K562 (cell line): Measurements from ENCODE around the gene ATP5MK. TPM values are rescaled to one million over a fixed set of nuclear protein-coding genes. Genes with fewer than 3 reads are reported as not detected.
A peak's percentile ranks its signal among the peaks of the same experiment; 100 is the strongest.

Experiments
- ATAC-seq: fragments of 200-7000 bp; cut with Tn5 transposase; 3 replicates; pipeline ENCODE4 v1.9.1; 2020; ENCODE audit warnings: moderate library complexity
- BruUV-seq: library from RNA; stranded (reverse); fragments of 400-500 nt; replicated peaks from 2 replicates; lab custom pipeline; 2021; lab: Mats Ljungman, UMichigan
- CTCF ChIA-PET: fragments of 300-600 bp; formaldehyde crosslinking; extraction: SDS; loops from one replicate; lab custom pipeline; 2021; ENCODE audit warnings: low intra/inter-chr PET ratio; lab: Yijun Ruan, JAX
- POLR2A ChIA-PET: fragments of 300-600, 350-650 bp; sonication (Branson Sonifier 250); formaldehyde crosslinking; extraction: SDS; loops from one replicate; lab custom pipeline; 2021; ENCODE audit warnings: antibody characterized with exemption, inconsistent platforms; lab: Yijun Ruan, JAX
- DNase-seq, 4 experiments: peaks; one replicate each; pipeline versions ENCODE4 v3.0.0 to v3.0.0-alpha.2; 2011 to 2018; ENCODE audit warnings: low spot score in 3 of 4, mixed read lengths in 3 of 4; ENCODE audit errors: extremely low read depth in 1 of 4
- FAIRE-seq: peaks from 2 replicates; lab custom pipeline; 2011; peaks lifted over from hg19 to GRCh38; lab: Jason Lieb, UNC
- H2AFZ ChIP-seq: 2 replicates; pipeline ENCODE4 v1.6.0; 2011; ENCODE audit warnings: low read depth, low read length, control low read depth, inconsistent platforms
- H3K27ac ChIP-seq: fragments of 200-600 bp; 3 replicates; pipeline ENCODE4 v1.8.0; 2011; ENCODE audit warnings: low read depth, mild to moderate bottlenecking, control low read depth, inconsistent platforms, low read length, moderate library complexity, mixed read lengths; ENCODE audit errors: extremely low read depth
- H3K27me3 ChIP-seq, 2 experiments: fragments of 300-600 bp in 1 of 2; 2 replicates in 1 of 2; 3 replicates in 1 of 2; pipeline versions ENCODE4 v1.6.0 to v1.8.0; 2011; ENCODE audit warnings: inconsistent platforms in 2 of 2, low read length in 2 of 2, mild to moderate bottlenecking in 1 of 2, mixed read lengths in 1 of 2, moderate library complexity in 1 of 2; ENCODE audit not compliant: control insufficient read depth in 2 of 2, insufficient read depth in 2 of 2
- H3K36me3 ChIP-seq: fragments of 300-600 bp; 3 replicates; pipeline ENCODE4 v1.8.0; 2011; ENCODE audit warnings: mild to moderate bottlenecking, low read length, inconsistent platforms; ENCODE audit not compliant: control insufficient read depth, insufficient read depth
- H3K4me1 ChIP-seq, 2 experiments: fragments of 200-600 bp in 1 of 2; replicated peaks in 1 of 2; 2 replicates in 1 of 2; 3 replicates in 1 of 2; pipeline versions ENCODE4 v1.5.1 to v1.8.0; 2011; ENCODE audit warnings: inconsistent platforms in 2 of 2, low read length in 2 of 2, mild to moderate bottlenecking in 1 of 2, mixed read lengths in 1 of 2, moderate library complexity in 1 of 2; ENCODE audit not compliant: control insufficient read depth in 2 of 2, insufficient read depth in 2 of 2
- H3K4me2 ChIP-seq: 2 replicates; pipeline ENCODE4 v1.6.1; 2011; ENCODE audit warnings: low read length, control low read depth, inconsistent platforms, mixed read lengths; ENCODE audit not compliant: insufficient read depth
- H3K4me3 ChIP-seq: fragments of 200-600 bp; sonication (generic), shearing (Covaris generic); 2 replicates; pipeline ENCODE4 v1.5.1; 2016; ENCODE audit warnings: control low read depth, inconsistent platforms
- H3K79me2 ChIP-seq: fragments of 200-600 bp; 3 replicates; pipeline ENCODE4 v1.8.0; 2011; ENCODE audit warnings: low read length, inconsistent platforms; ENCODE audit not compliant: control insufficient read depth, insufficient read depth
- H3K9ac ChIP-seq, 2 experiments: 2 replicates each; pipeline versions ENCODE4 v1.6.0 to v1.6.1; 2011; ENCODE audit warnings: low read depth in 2 of 2, low read length in 2 of 2, control low read depth in 1 of 2, inconsistent platforms in 1 of 2, mild to moderate bottlenecking in 1 of 2, mixed read lengths in 1 of 2; ENCODE audit not compliant: insufficient read depth in 1 of 2
- H3K9me1 ChIP-seq: one replicate; pipeline ENCODE4 v1.6.0; 2011; ENCODE audit warnings: inconsistent platforms, mild to moderate bottlenecking, low read length, moderate library complexity; ENCODE audit not compliant: control insufficient read depth, insufficient read depth
- H3K9me3 ChIP-seq: replicated peaks from 2 replicates; pipeline ENCODE4 v1.5.1; 2011; ENCODE audit warnings: low read depth, low read length, inconsistent platforms; ENCODE audit not compliant: control insufficient read depth, insufficient read depth
- H4K20me1 ChIP-seq: replicated peaks from 2 replicates; pipeline ENCODE4 v1.6.1; 2011; ENCODE audit warnings: low read length, inconsistent platforms, mixed read lengths; ENCODE audit not compliant: control insufficient read depth, insufficient read depth
- ARHGAP35 ChIP-seq: fragments of 450-650 bp; IDR thresholded peaks from 2 replicates; pipeline ENCODE4 v1.6.1; 2018; ENCODE audit not compliant: partially characterized antibody
- ARID1B ChIP-seq: fragments of 450-650 bp; IDR thresholded peaks from 2 replicates; pipeline ENCODE4 v1.6.1; 2016; ENCODE audit warnings: antibody characterized with exemption, mild to moderate bottlenecking, inconsistent platforms
- ASH1L ChIP-seq: fragments of 450-650 bp; IDR thresholded peaks from 2 replicates; pipeline ENCODE4 v1.6.1; 2018; ENCODE audit warnings: borderline replicate concordance, mild to moderate bottlenecking, low read depth; ENCODE audit not compliant: partially characterized antibody
- CREM ChIP-seq: IDR thresholded peaks from 2 replicates; pipeline ENCODE4 v1.6.1; 2014; ENCODE audit warnings: antibody characterized with exemption, low read depth
- DPF2 ChIP-seq: fragments of 450-650 bp; IDR thresholded peaks from 2 replicates; pipeline ENCODE4 v1.6.1; 2016
- ERF ChIP-seq: fragments of 450-650 bp; formaldehyde crosslinking; IDR thresholded peaks from 2 replicates; pipeline ENCODE4 v1.4.0; 2020; ENCODE audit warnings: mild to moderate bottlenecking, mixed read lengths
- FOSL1 ChIP-seq: fragments of 200-800 bp; sonication (Bioruptor generic); conservative IDR thresholded peaks from 2 replicates; pipeline ENCODE4 v1.6.1; 2016; ENCODE audit warnings: missing genetic modification characterization, missing compliant biosample characterization
- MXI1 ChIP-seq: IDR thresholded peaks from 2 replicates; pipeline ENCODE4 v1.6.1; 2011; ENCODE audit warnings: low read depth, mild to moderate bottlenecking, improper control_type of control experiment, low read length
- SAP30 ChIP-seq: fragments of 200-600 bp; sonication (generic); IDR thresholded peaks from 2 replicates; pipeline ENCODE4 v1.6.1; 2012; ENCODE audit warnings: borderline replicate concordance, low read depth, mild to moderate bottlenecking, moderate library complexity, low read length, control low read depth, inconsistent platforms; ENCODE audit not compliant: insufficient read depth, poor library complexity, severe bottlenecking
- SREBF2 ChIP-seq: sonication (generic); formaldehyde crosslinking; IDR thresholded peaks from 2 replicates; pipeline ENCODE4 v1.4.0; 2020; ENCODE audit warnings: mild to moderate bottlenecking, missing genetic modification reagents
- TCF3 ChIP-seq: sonication (generic); formaldehyde crosslinking; IDR thresholded peaks from 2 replicates; pipeline ENCODE4 v1.4.0; 2020; ENCODE audit warnings: mild to moderate bottlenecking, missing genetic modification reagents
- ZKSCAN1 ChIP-seq: fragments of 150-350 bp; IDR thresholded peaks from 2 replicates; pipeline ENCODE4 v1.6.1; 2016; ENCODE audit warnings: low read depth, low read length
- ZNF274 ChIP-seq: IDR thresholded peaks from 2 replicates; pipeline ENCODE4 v1.6.1; 2011; ENCODE audit warnings: low read depth, mild to moderate bottlenecking, low read length, moderate library complexity, borderline replicate concordance
- ZNF316 ChIP-seq: fragments of 450-650 bp; IDR thresholded peaks from 2 replicates; pipeline ENCODE4 v1.6.1; 2016
- WGBS: fragments of 100-300 bp; shearing (Covaris generic); methylation state at CpG from one replicate; pipeline ENCODE4 v1.1.6; 2016; ENCODE audit warnings: low coverage, mixed read lengths; ENCODE audit not compliant: insufficient coverage; ENCODE audit errors: missing lambda C conversion rate; 5-methylcytosine and 5-hydroxymethylcytosine counted together
- in situ Hi-C: fragments of 300-500 bp; cut with MboI; formaldehyde crosslinking; loops from 4 replicates; pipeline ENCODE4 v1.15.0; 2018; ENCODE audit warnings: inconsistent platforms, mixed read lengths
- intact Hi-C: fragments of 100-400 bp; cut with micrococcal nuclease; formaldehyde crosslinking; loops from 2 replicates; pipeline ENCODE4 v1.14.2; 2022
- polyA plus RNA-seq, 8 experiments: library from polyadenylated mRNA; depleted of rRNA in 4 of 8; stranded (reverse) in 5 of 8; unstranded in 3 of 8; fragments of >200 nt; fragmentation: Nextera tagmentation in 2 of 8; fragmentation: Illumina TruSeq in 1 of 8; extraction: Ambion mirVana in 2 of 8; extraction: Trizol in 1 of 8; gene quantifications; 2 replicates each; pipeline versions ENCODE4 v1.2.1 to v1.2.3, GENCODE V29; 2011 to 2014; ENCODE audit warnings: inconsistent platforms in 1 of 8, missing spikeins in 1 of 8
- total RNA-seq, 7 experiments: library from RNA; depleted of rRNA in 6 of 7; stranded (reverse); fragments of >200 nt in 6 of 7; fragmentation: Illumina TruSeq in 2 of 7; extraction: Trizol in 2 of 7; gene quantifications; 2 replicates each; pipeline versions ENCODE4 v1.2.1 to v1.2.3, GENCODE V29; 2011 to 2021; ENCODE audit warnings: low replicate concordance in 1 of 7
- TF ChIP-seq, protein P1 (sequence below), 2 experiments: fragments of 450-650 bp in 1 of 2; sonication (generic) in 1 of 2; formaldehyde crosslinking; conservative IDR thresholded peaks; 2 replicates each; pipeline versions ENCODE4 v1.4.0 to v1.8.1; 2020 to 2022; ENCODE audit warnings: mild to moderate bottlenecking in 1 of 2, missing genetic modification reagents in 1 of 2
- TF ChIP-seq, protein P2 (sequence below), 2 experiments: fragments of 450-650 bp in 1 of 2; sonication (generic) in 1 of 2; formaldehyde crosslinking in 1 of 2; IDR thresholded peaks in 1 of 2; conservative IDR thresholded peaks in 1 of 2; 2 replicates each; pipeline versions ENCODE4 v1.6.1 to v1.8.1; 2016 to 2023; ENCODE audit warnings: mild to moderate bottlenecking in 2 of 2, moderate library complexity in 2 of 2, inconsistent platforms in 1 of 2, missing genetic modification reagents in 1 of 2
- TF ChIP-seq, protein P3 (sequence below): conservative IDR thresholded peaks from 2 replicates; pipeline ENCODE4 v1.6.1; 2011; ENCODE audit warnings: low read depth, mild to moderate bottlenecking, low read length; ENCODE audit not compliant: control insufficient read depth
- TF ChIP-seq, protein P4 (sequence below): sonication (generic); formaldehyde crosslinking; IDR thresholded peaks from 2 replicates; pipeline ENCODE4 v1.5.0; 2020; ENCODE audit warnings: missing genetic modification reagents

The ATP5MK gene
- total and polyA plus RNA-seq, 9 of the 15 experiments (the other 6 are each of a cell fraction or from before 2014, with no cell fraction given) = 182 to 1,810 (median 741) TPM

DNA sequence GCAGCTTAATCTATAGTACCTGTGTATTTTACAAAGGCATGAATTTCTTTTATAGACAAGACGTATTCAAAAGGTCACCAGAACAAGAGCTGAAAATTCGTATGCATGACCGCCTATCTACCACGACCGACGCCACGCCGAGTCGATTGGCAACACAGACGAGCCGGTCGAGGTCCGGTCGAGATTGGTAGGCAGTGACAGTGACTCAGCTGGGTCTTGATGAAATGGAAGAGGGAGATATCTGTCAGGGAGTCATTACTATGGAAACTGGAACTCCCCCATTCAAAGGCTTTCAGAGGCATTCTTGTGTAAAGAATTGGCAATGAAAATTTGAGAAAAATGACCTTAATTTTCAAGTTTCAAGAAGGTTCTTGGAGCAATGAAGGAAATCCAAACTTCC lies 2.1 kb downstream of the ATP5MK start:
- H3K4me1 ChIP-seq = peaks cover 10 to 15% of the 10 kb centered on the region in 2 experiments; a peak in 4 of 5 replicates
- peak; percentile 38 to 87 (median 64) for DNase-seq
- H3K36me3 ChIP-seq = peaks cover 69% of the 10 kb centered on the region
- no peaks in the 10 kb centered on the region for H3K9me3 ChIP-seq
- in situ Hi-C loops (no loop called here), intact Hi-C loops (no loop called here)
- ChIA-PET POLR2A (interaction anchor here (0.7 to 1.8 kb wide), 6 partner anchors 8 to 281 kb away, joined by 3 to 5 read pairs (median 3); partner anchors contain the start of gene NEURL1), CTCF (no interaction called here)
- no peak overlapping the region for H2AFZ ChIP-seq
- no TSS peak for BruUV-seq
- 0 out of 2 replicates have a peak, but pooled peaks cover 4% of the 10 kb centered on the region for H4K20me1 ChIP-seq
- H3K4me2 ChIP-seq = peak overlapping the region; percentile 92
- peak overlapping the region; percentile 40 to 79 for H3K9ac ChIP-seq
- H3K9me1 ChIP-seq = peaks cover 5% of the 10 kb centered on the region
- no peaks in the 10 kb centered on the region for H3K27me3 ChIP-seq
- peak; percentile 72 for ATAC-seq
- 0% methylated on average over 3 of the region's 14 CpGs for WGBS
- peak overlapping the region; percentile 81; the same call in 1 of the 3 replicates for H3K27ac ChIP-seq
- peaks cover 77% of the 10 kb centered on the region for H3K79me2 ChIP-seq
- peak; percentile 95 for FAIRE-seq
- H3K4me3 ChIP-seq = peak overlapping the region; percentile 74
- TF ChIP-seq, protein P1, sequence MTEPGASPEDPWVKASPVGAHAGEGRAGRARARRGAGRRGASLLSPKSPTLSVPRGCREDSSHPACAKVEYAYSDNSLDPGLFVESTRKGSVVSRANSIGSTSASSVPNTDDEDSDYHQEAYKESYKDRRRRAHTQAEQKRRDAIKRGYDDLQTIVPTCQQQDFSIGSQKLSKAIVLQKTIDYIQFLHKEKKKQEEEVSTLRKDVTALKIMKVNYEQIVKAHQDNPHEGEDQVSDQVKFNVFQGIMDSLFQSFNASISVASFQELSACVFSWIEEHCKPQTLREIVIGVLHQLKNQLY (CRISPR knock-in tag; conservative IDR thresholded peaks at IDR 0.05) = no peak
- TF ChIP-seq DPF2 (0 out of 2 replicates have a peak, but pooled peaks have one; percentile 32), ZNF274 (no peak), ARHGAP35 (no peak), MXI1 (0 out of 2 replicates have a peak, but pooled peaks have one; percentile 38), ZNF316 (peak; percentile 22; the same call in 1 of the 2 replicates), ASH1L (no peak), SREBF2 (no peak), ERF (CRISPR knock-in tag) (no peak), SAP30 (peak; percentile 35), TCF3 (CRISPR knock-in tag) (peak; percentile 31; the same call in 1 of the 2 replicates), ARID1B (peak; percentile 45), ZKSCAN1 (peak; percentile 76; the same call in 1 of the 2 replicates), FOSL1 (tag) (no peak; the same call in 1 of the 2 replicates), CREM (peak; percentile 52)
- TF ChIP-seq, protein P2, sequence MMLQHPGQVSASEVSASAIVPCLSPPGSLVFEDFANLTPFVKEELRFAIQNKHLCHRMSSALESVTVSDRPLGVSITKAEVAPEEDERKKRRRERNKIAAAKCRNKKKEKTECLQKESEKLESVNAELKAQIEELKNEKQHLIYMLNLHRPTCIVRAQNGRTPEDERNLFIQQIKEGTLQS (IDR thresholded peaks at IDR 0.05) = peak; percentile 33; the same call in 1 of the 2 replicates
- TF ChIP-seq, protein P2 (CRISPR knock-in tag; conservative IDR thresholded peaks at IDR 0.05) = no peak
- TF ChIP-seq, protein P3, sequence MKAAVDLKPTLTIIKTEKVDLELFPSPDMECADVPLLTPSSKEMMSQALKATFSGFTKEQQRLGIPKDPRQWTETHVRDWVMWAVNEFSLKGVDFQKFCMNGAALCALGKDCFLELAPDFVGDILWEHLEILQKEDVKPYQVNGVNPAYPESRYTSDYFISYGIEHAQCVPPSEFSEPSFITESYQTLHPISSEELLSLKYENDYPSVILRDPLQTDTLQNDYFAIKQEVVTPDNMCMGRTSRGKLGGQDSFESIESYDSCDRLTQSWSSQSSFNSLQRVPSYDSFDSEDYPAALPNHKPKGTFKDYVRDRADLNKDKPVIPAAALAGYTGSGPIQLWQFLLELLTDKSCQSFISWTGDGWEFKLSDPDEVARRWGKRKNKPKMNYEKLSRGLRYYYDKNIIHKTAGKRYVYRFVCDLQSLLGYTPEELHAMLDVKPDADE = no peak
- TF ChIP-seq, protein P4, sequence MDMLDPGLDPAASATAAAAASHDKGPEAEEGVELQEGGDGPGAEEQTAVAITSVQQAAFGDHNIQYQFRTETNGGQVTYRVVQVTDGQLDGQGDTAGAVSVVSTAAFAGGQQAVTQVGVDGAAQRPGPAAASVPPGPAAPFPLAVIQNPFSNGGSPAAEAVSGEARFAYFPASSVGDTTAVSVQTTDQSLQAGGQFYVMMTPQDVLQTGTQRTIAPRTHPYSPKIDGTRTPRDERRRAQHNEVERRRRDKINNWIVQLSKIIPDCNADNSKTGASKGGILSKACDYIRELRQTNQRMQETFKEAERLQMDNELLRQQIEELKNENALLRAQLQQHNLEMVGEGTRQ (CRISPR knock-in tag) = no peak
